SIG-M5 treated with dmso at 0.1 percent for 504 hours (cell line): Measurements from ENCODE around the gene CLMN.

Experiments
- DNase-seq: peaks from one replicate; lab custom pipeline; 2025; ENCODE audit not compliant: unreplicated experiment; lab: John Stamatoyannopoulos, UW

CLMN gene

GRCh38 chr14:95305145-95305544, 14.6 kb downstream of the CLMN start:
- DNase-seq: no peak

GRCh38 chr14:95304342-95304741, 15.4 kb downstream of the CLMN start:
- DNase-seq: no peak

- DNase-seq: no peak
Observed at GRCh38 chr14:95303552-95303951, 16.2 kb downstream of the CLMN start.

GRCh38 chr14:95302667-95303506, 16.8 kb downstream of the CLMN start:
- DNase-seq: no peak

- DNase-seq: no peak
Observed at GRCh38 chr14:95301527-95302187, 18.1 kb downstream of the CLMN start.

GRCh38 chr14:95300697-95301526, 18.8 kb downstream of the CLMN start:
- no peak for DNase-seq

- no peak for DNase-seq
Observed at GRCh38 chr14:95300002-95300696, 19.6 kb downstream of the CLMN start.

GRCh38 chr14:95299271-95299670, 20.4 kb downstream of the CLMN start:
- no peak for DNase-seq

GRCh38 chr14:95297832-95298231, 21.9 kb downstream of the CLMN start:
- no peak for DNase-seq

GRCh38 chr14:95296966-95297365, 22.7 kb downstream of the CLMN start:
- DNase-seq: no peak

- no peak for DNase-seq
Observed at GRCh38 chr14:95295600-95296376, 23.9 kb downstream of the CLMN start.

GRCh38 chr14:95294834-95295599, 24.7 kb downstream of the CLMN start:
- no peak for DNase-seq

- no peak for DNase-seq
Observed at GRCh38 chr14:95294320-95294719, 25.4 kb downstream of the CLMN start.

GRCh38 chr14:95293449-95293848, 26.3 kb downstream of the CLMN start:
- DNase-seq: no peak

GRCh38 chr14:95292660-95293425, 26.9 kb downstream of the CLMN start:
- DNase-seq: no peak

GRCh38 chr14:95291859-95292542, 27.7 kb downstream of the CLMN start:
- DNase-seq: no peak

- no peak for DNase-seq
Observed at GRCh38 chr14:95290871-95291431, 28.8 kb downstream of the CLMN start.

GRCh38 chr14:95290021-95290420, 29.7 kb downstream of the CLMN start:
- DNase-seq: no peak
